ENCODE data around the gene NRF1.
"Not testable (repeated sequence)": the region's sequence is repeated elsewhere in the genome, so short reads cannot be mapped to it uniquely, and the experiment has no call there.

NRF1 gene

DNA sequence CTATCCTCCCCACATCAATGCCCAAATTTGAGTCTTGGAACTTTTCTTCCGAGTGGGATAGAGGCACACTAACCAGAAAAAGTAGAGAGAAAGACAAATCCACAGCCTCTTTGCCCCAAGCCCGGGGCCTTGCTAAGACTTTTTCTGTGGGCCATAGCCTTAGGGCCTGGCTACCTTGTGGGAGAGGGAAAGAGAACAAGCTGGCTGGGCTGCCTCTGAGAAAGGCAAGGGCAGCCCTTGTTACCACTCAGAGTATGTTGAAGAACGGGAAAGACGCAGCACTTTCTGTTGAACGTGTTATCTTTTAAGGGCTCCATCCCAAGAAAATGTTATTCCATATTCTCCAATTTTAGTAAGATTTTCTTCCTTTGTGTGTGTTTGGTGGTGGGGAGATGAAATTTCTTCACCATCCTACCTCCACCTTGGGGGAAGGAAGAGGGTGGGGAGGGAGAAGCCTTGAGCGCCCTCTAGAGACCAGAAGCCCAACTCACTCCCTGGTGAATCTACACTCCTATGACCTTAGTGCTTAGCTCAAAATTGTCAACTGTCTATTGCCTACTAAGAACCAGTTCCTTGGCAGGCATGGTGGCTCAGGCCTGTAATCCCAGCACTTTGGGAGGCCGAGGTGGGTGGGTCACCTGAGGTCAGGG lies 3.9 kb upstream of the NRF1 start:
- no peak for DNase-seq

DNA sequence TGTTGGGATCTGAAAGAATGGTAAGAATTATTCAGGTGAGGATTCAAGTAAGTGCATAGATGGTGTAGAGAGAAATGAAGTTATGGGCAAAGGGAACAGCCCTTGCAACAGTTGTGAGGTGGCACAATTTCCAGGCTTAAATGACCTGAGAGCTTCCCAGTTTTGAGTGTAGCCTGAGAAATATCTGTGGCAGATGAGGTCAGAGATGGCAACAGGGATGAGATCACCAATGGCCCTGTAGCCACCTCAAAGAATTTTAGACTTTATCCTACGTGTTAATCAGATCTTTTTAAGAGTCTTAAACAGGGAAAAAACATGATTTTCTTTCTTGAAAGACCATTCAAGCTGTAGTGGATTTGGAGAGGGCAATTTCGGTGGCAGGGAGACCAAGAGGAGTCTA lies 1.9 kb upstream of the NRF1 start:
- peak; percentile 66 to 76 (median 68) for DNase-seq

DNA sequence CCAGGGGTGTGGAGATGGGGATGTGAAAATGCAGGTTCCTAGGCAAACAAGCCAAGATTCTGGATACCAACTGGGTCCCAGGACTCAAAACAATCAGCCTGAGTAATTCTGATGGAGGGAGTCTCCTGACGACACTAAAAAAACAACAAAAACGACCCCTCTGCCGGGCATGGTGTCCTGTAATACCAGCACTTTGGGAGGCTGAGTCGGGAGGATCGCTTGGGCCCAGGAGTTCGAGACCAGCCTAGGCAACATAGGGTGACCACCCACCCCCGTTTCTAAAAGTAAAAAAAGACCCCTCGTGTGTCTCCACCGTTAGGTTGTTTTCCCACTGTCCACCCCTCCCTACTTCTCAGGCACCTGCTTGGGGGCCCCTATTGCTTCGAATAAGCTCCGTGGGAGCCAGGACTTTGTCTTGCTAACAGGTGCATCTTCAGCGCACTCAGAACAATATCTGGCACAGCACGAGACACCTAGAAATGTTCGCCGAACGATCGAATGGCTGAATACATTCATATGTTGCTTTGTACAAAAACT lies 743 bp upstream of the NRF1 start:
- DNase-seq = peak in 1 of 3 donors; percentile 1

DNA sequence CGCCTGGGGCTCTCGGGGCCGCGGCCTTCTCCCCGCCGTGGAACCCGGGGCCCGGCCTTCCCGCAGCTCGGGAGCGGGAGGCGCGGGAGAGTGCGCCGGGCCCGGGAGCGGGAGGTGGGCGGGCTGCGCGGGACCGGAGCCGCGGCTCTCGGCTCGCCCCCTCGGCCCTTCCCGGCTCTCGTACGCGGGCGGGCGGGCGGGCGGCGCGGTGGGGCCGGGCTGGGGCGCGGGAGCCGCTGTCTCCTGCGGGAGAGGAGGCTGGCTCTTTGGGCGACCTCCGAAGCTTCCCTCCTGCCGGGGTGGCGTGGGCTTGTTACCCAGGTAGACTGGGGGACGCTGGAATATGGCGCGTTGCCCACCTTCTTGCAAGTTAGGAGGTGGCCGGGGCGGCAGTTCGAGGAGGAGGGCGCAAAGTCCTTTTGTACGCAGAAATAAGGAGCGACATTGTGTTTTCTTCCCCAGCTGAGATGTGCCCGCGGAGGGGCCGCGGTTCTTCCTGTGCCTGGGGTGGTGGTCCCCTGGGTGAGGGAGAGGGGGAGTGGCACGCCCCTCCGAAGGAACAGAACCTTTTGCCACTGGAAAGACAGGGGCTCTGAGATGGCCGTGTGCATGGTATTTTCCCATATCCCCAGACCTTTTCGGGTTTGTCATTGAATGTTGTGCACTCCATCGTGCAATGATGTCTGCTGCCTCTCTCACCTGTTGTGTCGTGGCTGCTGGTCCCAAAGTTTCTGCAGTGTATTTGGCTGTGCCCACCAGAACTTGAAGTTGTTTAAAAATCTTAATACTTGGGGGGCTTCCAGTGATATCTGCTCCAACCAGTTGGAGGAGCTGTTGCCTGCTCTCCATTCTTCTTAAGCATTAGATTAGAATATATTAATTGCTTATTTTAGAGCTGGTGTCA lies 844 bp downstream of the NRF1 start:
- DNase-seq = peak; percentile 45 to 58 (median 49)

DNA sequence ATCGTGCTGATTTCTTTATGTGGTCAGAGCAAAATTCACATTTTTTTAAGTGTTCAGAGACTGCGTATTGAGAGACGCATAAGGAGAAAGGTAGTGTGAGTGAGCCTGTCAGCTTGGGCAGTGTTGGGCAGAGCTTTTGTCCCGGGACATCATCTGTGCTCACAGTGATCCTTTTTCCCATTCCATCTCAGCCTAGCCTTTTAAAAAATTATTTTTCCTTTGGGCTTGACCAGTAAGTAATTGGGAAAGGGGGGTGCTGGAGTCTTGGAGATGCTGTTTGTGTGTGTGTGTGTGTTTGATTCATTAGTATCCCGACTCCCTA lies 1.5 kb downstream of the NRF1 start:
- DNase-seq = no peak

DNA sequence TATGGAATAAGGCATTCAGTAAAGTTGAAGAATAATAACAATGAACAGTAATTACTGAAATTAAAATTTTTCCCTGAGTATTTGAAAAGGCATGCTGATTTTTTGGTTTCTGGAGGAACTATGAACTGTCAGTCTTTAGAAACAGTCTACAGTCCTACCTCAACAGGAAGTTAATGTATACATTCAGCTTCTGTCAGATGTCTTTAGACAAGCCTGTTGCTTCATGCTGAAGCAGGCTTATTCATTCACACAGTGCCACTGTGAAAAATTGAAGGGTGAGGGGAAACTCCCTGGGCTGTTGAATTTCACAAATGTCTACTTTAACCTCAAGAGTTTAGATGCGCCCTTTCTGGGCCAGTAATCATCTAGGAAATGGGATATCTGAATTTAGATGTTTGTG lies 3.5 kb downstream of the NRF1 start:
- peak; percentile 79 to 93 (median 91) for DNase-seq

DNA sequence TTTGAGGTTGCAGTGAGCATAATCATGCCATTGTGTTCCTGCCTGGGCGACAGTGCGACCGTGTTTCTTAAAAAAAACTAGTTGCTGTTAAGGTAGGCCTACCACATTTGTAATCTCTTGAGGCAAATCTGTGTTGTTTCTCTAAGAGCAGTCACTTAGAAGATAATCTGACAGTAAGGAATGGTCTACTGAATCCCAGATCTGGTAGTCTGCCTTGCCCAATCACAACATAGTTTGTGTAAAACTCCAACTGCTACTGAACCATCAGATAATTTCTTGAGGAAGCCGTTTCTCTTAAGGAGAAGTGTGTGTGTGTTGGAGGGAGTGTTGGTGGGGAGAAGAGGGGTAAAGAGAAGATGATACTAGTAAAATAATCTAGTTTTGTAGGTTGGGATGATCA lies 5.0 kb downstream of the NRF1 start:
- peak in 2 of 3 donors; percentile 18 to 26 for DNase-seq

DNA sequence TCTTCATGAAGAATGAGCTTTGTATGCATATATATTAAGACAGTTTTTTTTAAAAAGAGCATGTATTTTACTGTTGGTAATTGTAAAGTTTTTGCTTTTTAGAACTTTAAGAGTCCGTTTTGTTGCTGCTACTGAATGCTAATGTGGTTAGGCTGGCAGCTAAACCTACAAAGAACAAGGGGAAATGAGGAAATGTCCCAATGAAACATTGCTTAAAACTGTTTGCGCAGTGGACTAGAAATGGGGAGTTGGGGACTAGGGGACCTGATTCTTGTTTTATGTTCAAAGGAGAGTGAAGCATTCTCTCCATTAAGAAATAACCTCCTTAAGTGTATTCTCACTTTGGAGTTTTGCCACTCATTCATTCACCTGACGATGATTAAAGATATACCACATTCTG lies 5.7 kb downstream of the NRF1 start:
- peak; percentile 27 to 56 (median 45) for DNase-seq

DNA sequence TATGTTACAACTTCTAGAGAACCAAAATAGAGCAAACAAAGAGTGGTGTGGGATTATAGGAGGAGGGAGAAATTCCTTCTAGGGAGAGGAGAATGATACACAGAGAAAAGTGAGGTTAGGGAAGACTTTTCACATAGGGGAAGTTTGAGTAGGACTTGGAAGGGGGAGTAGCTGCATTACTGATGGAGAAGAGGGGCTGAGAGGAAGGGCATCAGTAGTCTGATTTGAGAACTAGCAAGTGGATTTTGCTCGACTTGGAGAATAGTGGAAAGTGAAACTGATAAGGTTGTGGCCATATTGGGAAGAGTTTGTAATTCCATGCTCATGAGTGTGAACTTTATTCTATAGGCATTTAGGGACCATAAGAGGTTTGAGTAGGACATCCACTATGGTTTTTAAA lies 6.1 kb downstream of the NRF1 start:
- peak; percentile 28 to 50 (median 37) for DNase-seq

DNA sequence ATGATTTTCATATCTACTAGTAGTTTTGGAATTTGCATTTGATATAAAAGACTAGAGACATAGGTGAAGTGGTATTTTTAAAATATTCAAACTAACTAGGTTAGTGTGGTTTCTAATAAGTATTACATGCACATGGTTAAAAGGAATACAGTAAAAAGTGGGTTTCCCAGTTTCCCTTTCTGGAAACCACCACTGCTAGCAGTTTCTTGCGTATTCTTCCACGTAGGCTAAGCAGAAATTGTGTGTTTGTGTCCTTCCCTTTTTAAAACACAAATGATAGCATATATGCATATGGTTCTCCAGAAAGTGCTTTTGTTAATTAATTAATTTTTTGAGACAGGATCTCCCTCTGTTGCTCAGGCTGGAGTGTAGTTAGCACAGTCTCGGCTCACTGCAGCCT lies 15.4 kb downstream of the NRF1 start:
- peak; percentile 59 to 78 (median 75) for DNase-seq

DNA sequence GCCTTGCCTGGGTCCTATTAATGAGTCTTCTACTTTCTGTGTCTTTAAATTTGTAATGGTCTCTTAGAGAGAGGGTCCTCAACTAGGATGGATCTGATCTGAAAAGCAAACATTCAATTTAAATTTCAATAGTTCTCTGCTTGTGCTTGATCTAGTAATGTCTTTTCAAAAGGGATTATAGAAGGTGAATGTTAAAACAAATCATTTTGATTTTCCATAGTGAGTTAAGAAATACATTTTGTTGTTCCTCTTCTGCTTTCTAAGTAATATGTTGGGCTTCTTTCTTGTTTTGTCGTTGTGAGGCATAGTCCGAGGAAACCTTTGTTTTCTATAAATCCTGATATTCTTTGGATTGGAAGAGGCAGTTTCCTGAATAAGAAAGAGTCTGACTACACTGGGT lies 18.8 kb downstream of the NRF1 start:
- no peak for DNase-seq

DNA sequence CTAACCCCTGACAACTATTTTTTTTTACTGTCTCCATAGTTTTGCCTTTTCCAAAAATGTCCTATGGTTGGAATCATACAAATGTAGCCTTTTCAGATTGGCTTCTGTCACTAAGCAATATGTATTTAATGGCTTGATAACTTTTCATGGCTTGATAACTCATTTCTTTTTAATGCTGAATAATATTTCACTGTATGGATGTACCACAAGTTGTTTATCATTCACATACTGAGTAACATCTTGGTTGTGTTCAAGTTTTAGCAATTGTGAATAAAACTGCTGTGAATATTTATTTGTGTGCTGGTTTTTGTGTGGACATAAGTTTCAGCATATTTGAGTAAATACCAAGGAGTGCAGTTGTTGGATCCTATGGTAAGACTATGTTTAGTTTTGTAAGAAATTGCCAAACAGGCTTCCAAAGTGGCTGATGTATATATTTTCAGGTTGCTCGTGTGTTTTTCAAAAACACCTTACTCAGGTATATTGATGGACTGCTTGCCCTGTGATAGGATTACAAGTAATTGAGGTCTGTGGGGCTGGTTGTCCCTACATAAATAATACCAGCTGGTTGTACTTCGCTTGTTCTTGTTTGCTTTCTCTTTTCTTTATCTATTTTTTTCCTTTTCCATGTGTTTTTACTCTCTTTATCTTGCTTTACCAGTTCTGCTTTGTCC lies 23.0 kb downstream of the NRF1 start:
- no peak for DNase-seq

DNA sequence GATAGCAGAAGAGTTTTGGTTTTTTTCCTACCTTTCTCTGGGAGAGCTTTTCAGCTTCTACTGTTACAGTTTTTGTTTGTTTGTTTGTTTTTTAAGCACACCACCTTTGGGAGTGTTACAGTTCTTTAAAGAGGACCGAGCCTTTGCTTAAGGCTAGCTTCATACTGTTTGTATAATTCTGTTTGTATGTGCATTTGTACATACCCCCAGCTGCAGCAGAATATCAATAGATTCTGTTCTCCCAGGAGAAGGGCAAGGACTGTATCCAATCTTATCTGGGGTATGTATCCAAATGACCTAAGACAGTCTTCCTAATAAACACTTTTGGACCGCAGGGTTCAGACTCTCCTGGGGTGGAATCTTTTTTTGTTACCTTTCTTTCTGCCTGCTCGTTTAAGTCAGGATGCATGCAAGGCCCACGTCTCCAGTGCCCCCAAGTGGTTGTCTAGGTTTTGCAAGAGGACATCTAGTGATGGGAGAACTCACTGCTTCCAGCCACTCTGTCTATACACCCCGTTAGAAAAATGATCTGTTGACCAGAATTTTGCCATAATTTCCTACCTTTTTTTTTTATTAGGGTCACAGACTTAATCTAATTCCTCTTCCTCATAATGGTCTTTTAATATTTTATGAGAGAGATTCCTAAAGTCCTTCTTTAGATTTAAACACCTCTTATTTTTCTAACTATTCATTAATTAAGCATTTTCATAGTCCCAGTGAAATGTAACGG lies 23.9 kb downstream of the NRF1 start:
- DNase-seq = peak; percentile 81 to 84 (median 82)

DNA sequence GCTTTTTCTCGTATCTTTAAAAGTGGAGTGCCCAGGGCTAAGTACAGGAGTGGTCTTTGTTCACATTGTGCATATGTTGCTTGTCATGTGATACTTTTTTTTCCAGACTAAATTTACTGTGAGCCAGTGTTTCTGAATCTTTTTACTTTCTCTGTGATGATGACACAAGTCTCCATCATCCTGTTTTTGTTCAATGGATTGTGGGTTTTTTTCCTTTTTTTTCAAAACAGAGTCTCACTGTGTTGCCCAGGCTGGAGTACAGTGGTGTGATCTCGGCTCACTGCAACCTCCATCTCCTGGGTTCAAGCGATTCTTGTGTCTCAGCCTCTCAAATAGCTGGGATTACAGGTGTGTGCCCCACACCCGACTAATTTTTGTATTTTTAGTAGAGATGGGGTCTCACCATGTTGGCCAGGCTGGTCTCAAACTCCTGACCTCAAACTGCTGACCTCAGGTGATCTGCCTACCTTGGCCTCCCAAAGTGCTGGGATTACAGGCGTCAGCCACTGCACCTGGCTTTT lies 24.6 kb downstream of the NRF1 start:
- not testable (repeated sequence) for DNase-seq

DNA sequence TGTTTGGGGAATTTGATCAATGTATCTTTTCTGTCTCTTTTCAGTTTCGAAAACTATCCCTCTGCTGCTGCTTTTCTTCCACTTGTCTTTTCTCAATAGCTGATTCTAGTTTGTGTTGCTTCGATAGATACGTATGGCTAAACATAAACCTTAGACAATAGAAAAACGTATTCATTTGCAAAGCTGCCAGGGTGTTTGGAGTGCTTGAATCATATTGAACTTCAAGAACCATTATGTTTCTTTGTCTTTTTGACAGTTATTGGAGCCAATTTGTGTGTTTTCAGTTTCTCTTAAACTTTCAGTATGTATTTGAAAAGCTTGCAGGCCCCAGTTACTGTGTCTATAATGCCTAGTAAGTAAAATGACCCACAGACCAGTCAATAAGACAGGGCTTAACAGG lies 25.1 kb downstream of the NRF1 start:
- no peak for DNase-seq

DNA sequence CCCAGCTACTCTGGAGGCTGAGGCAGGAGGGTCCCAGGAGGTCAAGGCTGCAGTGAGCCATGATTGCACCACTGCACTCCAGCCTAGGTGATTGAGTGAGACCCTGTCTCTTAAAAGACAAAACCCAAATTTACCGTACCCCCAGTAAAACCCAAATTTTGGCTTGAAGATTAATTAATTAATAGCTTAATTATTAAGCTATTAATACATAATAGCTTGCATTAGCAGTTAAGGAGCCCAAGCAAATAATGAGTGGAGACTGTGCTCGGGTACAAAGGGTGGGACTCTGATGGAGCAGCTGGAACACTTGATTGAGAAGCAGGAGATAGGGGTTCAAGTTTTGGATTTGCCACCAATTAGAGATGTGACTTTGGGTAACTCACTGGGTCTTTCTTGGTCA lies 28.9 kb downstream of the NRF1 start:
- no peak for DNase-seq

DNA sequence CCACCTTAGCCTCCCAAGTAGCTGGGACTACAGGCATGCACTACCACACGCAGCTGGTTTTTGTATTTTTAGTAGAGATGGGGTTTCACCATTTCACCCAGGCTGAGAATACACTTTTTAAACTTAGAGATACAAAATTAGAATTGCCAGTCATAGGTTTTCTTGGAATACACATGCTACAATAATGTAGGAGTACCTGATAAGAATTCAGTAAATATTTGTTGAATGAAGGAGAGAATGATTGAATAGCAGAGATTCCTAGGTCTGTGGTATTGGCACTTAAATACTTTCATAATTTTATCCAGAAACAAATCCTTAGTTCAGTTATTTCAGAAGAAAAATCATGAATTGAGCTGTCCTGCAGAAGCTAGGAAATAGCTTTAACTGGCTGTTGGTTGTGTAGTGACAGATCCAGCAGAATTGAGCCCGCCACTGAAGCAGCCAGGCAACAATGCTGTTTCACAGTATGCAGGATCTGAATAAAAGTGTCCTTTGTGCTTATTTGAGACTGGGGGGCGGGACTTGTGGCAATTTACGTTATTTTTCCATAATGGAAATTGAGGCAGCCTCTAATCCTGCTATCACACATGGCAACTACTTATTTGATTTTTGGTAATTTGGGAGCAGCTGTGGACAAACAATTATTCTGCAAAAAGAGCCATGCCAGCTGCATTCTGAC lies 31.5 kb downstream of the NRF1 start:
- no peak for DNase-seq

DNA sequence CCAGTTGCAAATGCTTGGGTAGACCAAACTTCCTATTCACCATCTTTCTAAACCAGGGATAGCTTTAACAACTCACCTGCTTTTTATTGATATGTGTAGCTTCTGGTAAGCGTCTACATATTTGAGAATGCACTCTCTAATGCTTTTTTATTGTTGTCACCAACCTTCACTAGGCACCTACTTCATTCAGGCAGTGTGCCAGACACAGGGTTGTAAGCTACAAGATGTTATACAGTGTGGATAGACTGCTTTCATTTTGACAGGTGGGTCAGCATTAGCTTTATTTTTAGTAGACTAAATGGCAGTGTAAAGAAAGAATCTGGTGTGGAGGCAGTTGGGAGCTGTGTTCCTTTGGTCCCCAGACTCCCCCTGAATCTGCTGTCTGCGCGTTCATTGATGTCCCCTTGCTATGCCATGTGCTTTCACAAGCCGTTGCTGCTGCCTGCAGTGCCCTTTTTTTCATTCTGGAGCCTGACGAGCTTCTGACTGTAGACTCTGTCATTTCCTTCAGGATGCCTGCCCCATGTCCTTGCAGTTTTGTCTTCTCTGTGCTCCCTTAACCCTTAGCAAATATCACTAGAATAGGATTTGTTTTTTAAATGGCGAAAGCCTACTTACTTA lies 32.1 kb downstream of the NRF1 start:
- DNase-seq = no peak

DNA sequence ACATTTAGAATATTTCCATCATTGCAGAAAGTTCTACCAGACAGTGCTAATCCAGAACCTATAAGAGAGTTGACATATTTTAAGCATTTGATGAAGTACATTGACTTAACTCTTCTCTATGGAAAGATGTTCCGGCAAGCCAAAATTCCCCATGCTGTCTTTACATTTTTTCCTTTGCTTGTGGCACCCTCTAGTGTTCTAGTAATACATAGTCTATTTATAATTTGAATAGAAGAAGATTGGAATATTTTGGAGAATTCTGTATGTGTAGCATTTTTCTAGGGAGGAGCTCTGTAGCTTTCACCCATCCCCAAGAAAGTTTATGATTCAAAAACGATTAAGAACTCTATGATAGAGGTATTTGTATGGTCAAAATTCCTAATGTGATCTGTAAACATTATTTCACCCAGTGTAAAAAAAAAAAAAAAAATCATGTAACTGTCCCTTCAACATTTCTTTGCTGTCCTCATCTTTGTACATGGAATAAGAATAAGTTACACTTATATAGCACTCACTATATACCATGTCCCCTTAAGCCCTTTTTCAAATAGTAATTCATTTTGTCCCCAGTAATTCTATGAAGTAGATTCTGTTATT lies 33.2 kb downstream of the NRF1 start:
- peak; percentile 56 to 79 (median 72) for DNase-seq

DNA sequence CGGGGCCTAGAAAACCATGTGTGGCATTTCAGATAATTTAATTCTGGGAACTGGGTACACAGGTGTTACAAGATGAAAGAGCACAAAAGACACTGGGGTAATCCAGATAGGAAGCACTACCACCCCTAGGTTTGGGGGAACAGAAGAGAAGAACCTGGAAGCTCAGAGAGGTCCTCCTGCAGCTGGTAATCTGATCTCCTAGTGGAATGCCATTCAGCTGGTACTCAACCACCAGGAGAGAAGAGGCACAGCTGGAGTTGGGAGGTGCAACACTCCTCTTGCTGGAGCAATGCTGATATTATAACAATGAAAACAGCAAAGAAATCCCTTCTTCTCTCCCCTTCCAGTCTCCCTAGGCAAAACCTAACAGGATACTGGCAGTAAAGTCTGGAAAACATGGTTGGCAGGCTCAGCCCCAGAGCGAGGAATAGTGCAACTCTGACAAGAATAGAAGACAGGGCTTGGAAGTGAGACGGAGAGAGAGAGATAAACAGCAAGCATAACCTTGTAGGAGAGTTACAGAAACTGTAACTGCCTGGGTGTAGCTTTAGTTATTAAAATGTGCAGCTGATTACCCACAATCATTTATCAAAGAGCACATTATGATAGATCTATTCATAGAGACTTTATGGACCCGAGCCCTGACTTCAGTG lies 35.0 kb downstream of the NRF1 start:
- no peak for DNase-seq
